ENCODE data around the gene DLG2. TPM values are rescaled to one million over a fixed set of nuclear protein-coding genes. Genes with fewer than 3 reads are reported as not detected.
"Not testable (repeated sequence)": the region's sequence is repeated elsewhere in the genome, so short reads cannot be mapped to it uniquely, and the experiment has no call there.

DLG2 gene
- total RNA-seq, 1 donor from 2014 or later, result 4.7 TPM

- ATAC-seq (no peak), DNase-seq (ENCODE audit: low spot score) (no peak)
Measured at GRCh38 chr11:84806354-84806753, 820.8 kb downstream of the DLG2 start.

GRCh38 chr11:84804041-84804440 lies 823.1 kb downstream of the DLG2 start:
- DNase-seq (ENCODE audit: low spot score) (no peak), ATAC-seq (no peak)

- ATAC-seq, result no peak
- no peak for DNase-seq (ENCODE audit: low spot score)
Measured at GRCh38 chr11:84800755-84801346, 826.3 kb downstream of the DLG2 start.

GRCh38 chr11:84799112-84799511 lies 828.0 kb downstream of the DLG2 start:
- no peak for DNase-seq (ENCODE audit: low spot score)
- ATAC-seq, result no peak

- ATAC-seq (no peak), DNase-seq (ENCODE audit: low spot score) (no peak)
Measured at GRCh38 chr11:84795698-84796097, 831.4 kb downstream of the DLG2 start.

- ATAC-seq, result no peak
- no peak for DNase-seq (ENCODE audit: low spot score)
Measured at GRCh38 chr11:84794663-84795443, 832.3 kb downstream of the DLG2 start.

GRCh38 chr11:84793318-84793717 lies 833.8 kb downstream of the DLG2 start:
- DNase-seq (ENCODE audit: low spot score) (no peak), ATAC-seq (no peak)

GRCh38 chr11:84790849-84791427 lies 836.2 kb downstream of the DLG2 start:
- no peak for ATAC-seq

GRCh38 chr11:84788220-84788619 lies 838.9 kb downstream of the DLG2 start:
- ATAC-seq (no peak), DNase-seq (ENCODE audit: low spot score) (no peak)

More at GRCh38 chr11:84790849-84791427, 836.2 kb downstream of the DLG2 start:
- DNase-seq (ENCODE audit: low spot score), result no peak

GRCh38 chr11:84784158-84784557 lies 843.0 kb downstream of the DLG2 start:
- DNase-seq (ENCODE audit: low spot score); ATAC-seq: not testable (repeated sequence)

GRCh38 chr11:84780689-84781293 lies 846.4 kb downstream of the DLG2 start:
- ATAC-seq, result peak; percentile 74

GRCh38 chr11:84775503-84775902 lies 851.6 kb downstream of the DLG2 start:
- ATAC-seq (no peak), DNase-seq (ENCODE audit: low spot score) (no peak)

More at GRCh38 chr11:84780689-84781293, 846.4 kb downstream of the DLG2 start:
- DNase-seq (ENCODE audit: low spot score), result no peak

GRCh38 chr11:84763931-84764330 lies 863.2 kb downstream of the DLG2 start:
- DNase-seq (ENCODE audit: low spot score), result no peak

GRCh38 chr11:84757711-84758110 lies 869.4 kb downstream of the DLG2 start:
- DNase-seq (ENCODE audit: low spot score) (no peak), ATAC-seq (no peak)

More at GRCh38 chr11:84763931-84764330, 863.2 kb downstream of the DLG2 start:
- no peak for ATAC-seq

- ATAC-seq (no peak), DNase-seq (ENCODE audit: low spot score) (no peak)
Measured at GRCh38 chr11:84751371-84751770, 875.8 kb downstream of the DLG2 start.

- ATAC-seq (no peak), DNase-seq (ENCODE audit: low spot score) (no peak)
Measured at GRCh38 chr11:84747871-84748270, 879.3 kb downstream of the DLG2 start.

- no peak for ATAC-seq
- DNase-seq (ENCODE audit: low spot score), result no peak
Measured at GRCh38 chr11:84740050-84740449, 887.1 kb downstream of the DLG2 start.

GRCh38 chr11:84724256-84724655 lies 902.9 kb downstream of the DLG2 start:
- no peak for ATAC-seq

GRCh38 chr11:84722583-84723108 lies 904.5 kb downstream of the DLG2 start:
- ATAC-seq, result no peak
- DNase-seq (ENCODE audit: low spot score), result no peak

More at GRCh38 chr11:84724256-84724655, 902.9 kb downstream of the DLG2 start:
- DNase-seq (ENCODE audit: low spot score), result no peak

- no peak for ATAC-seq
Measured at GRCh38 chr11:84721561-84721961, 905.6 kb downstream of the DLG2 start.

GRCh38 chr11:84720706-84721402 lies 906.3 kb downstream of the DLG2 start:
- ATAC-seq (peak; percentile 62), DNase-seq (ENCODE audit: low spot score) (no peak)

More at GRCh38 chr11:84721561-84721961, 905.6 kb downstream of the DLG2 start:
- DNase-seq (ENCODE audit: low spot score), result no peak

Data from left lobe of liver (tissue), 2 donors.